Upper lobe of left lung (tissue), 4 donors: ENCODE results near the gene TJAP1.
"Not testable (repeated sequence)": the region's sequence is repeated elsewhere in the genome, so short reads cannot be mapped to it uniquely, and the experiment has no call there.

Experiments used
- POLR2AphosphoS5 ChIP-seq, 2 donors: sonication (generic); formaldehyde crosslinking; IDR thresholded peaks; one replicate each; pipeline ENCODE4 v1.5.1; 2017; ENCODE audit warnings: antibody characterized with exemption in 2 of 2
- TF ChIP-seq, protein P1 (sequence below), 6 experiments: fragments of 450-650 bp in 4 of 6; fragments of 200-600 bp in 2 of 6; sonication (generic) in 2 of 6; IDR thresholded peaks; one replicate each; pipeline ENCODE4 v1.5.1; 2016 to 2019; ENCODE audit warnings: antibody characterized with exemption in 6 of 6

DNA sequence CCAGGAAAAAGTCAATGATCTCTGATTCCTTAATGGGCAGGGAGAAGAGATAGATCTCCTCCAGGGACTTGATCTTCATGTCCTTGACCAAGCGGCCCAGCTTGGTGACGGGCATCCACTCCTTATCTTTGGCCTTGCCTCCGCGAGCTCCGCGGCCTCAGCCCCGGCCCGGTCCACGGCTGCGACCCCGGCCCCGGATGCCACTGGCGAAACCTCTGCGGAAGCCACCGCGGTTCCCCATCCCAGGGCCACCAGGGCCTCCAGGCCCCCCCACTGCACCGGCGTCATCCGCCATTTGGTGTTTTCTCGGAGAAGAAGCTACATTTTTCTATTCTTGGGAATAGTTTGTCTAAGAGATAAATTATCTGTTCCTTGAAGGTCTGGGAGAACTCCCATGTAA lies 62.0 kb downstream of the TJAP1 start:
- TF ChIP-seq, protein P1, sequence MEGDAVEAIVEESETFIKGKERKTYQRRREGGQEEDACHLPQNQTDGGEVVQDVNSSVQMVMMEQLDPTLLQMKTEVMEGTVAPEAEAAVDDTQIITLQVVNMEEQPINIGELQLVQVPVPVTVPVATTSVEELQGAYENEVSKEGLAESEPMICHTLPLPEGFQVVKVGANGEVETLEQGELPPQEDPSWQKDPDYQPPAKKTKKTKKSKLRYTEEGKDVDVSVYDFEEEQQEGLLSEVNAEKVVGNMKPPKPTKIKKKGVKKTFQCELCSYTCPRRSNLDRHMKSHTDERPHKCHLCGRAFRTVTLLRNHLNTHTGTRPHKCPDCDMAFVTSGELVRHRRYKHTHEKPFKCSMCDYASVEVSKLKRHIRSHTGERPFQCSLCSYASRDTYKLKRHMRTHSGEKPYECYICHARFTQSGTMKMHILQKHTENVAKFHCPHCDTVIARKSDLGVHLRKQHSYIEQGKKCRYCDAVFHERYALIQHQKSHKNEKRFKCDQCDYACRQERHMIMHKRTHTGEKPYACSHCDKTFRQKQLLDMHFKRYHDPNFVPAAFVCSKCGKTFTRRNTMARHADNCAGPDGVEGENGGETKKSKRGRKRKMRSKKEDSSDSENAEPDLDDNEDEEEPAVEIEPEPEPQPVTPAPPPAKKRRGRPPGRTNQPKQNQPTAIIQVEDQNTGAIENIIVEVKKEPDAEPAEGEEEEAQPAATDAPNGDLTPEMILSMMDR (IDR thresholded peaks at IDR 0.05), result not testable (repeated sequence)
- not testable (repeated sequence) for TF ChIP-seq POLR2AphosphoS5 (IDR thresholded peaks at IDR 0.05)
